ENCODE data around the gene INHBB.

DNA sequence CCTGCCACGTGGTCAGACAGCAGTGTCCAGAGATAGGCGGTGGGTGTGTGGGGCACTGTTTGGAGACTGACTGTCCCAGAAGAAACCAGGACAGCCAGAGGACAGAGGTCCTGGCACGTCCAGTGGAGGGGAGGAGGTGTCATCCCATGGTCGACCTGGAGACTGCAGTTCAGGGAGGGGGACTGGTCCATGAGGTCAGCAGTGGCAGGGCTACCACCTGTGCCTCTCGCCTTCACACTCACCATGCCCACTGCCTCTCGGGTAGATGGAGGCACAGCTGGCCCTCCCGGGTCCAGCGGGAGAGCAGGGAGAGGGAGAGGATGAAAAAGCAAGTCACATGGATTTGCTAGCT lies 53.9 kb downstream of the INHBB start:
- TF ChIP-seq POLR2A (IDR thresholded peaks at IDR 0.05): no peak
- TF ChIP-seq, protein P1, sequence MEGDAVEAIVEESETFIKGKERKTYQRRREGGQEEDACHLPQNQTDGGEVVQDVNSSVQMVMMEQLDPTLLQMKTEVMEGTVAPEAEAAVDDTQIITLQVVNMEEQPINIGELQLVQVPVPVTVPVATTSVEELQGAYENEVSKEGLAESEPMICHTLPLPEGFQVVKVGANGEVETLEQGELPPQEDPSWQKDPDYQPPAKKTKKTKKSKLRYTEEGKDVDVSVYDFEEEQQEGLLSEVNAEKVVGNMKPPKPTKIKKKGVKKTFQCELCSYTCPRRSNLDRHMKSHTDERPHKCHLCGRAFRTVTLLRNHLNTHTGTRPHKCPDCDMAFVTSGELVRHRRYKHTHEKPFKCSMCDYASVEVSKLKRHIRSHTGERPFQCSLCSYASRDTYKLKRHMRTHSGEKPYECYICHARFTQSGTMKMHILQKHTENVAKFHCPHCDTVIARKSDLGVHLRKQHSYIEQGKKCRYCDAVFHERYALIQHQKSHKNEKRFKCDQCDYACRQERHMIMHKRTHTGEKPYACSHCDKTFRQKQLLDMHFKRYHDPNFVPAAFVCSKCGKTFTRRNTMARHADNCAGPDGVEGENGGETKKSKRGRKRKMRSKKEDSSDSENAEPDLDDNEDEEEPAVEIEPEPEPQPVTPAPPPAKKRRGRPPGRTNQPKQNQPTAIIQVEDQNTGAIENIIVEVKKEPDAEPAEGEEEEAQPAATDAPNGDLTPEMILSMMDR (IDR thresholded peaks at IDR 0.05): no peak
